WTC11 (cell line): ENCODE results near the gene CCDC6.

ENCODE experiments used
- E2F1 ChIP-seq: sonication (generic); formaldehyde crosslinking; IDR thresholded peaks from 2 replicates; pipeline ENCODE4 v1.8.0; 2022; ENCODE audit warnings: mild to moderate bottlenecking, missing genetic modification reagents
- HMGXB4 ChIP-seq: sonication (generic); formaldehyde crosslinking; IDR thresholded peaks from 2 replicates; pipeline ENCODE4 v1.8.1; 2023; ENCODE audit warnings: mild to moderate bottlenecking, moderate library complexity, missing genetic modification reagents
- NFE2L1 ChIP-seq: sonication (generic); formaldehyde crosslinking; IDR thresholded peaks from 2 replicates; pipeline ENCODE4 v1.8.1; 2023; ENCODE audit warnings: missing genetic modification reagents
- TCF7 ChIP-seq: sonication (generic); formaldehyde crosslinking; IDR thresholded peaks from 2 replicates; pipeline ENCODE4 v1.8.0; 2022; ENCODE audit warnings: mild to moderate bottlenecking, low read depth, missing genetic modification reagents, moderate library complexity
- USF2 ChIP-seq: sonication (generic); formaldehyde crosslinking; IDR thresholded peaks from 2 replicates; pipeline ENCODE4 v1.8.1; 2023; ENCODE audit warnings: mild to moderate bottlenecking, missing genetic modification reagents, moderate library complexity
- ZNF138 ChIP-seq: sonication (generic); formaldehyde crosslinking; conservative IDR thresholded peaks from 2 replicates; pipeline ENCODE4 v1.8.1; 2022; ENCODE audit warnings: mild to moderate bottlenecking, moderate library complexity, missing genetic modification reagents
- ZNF281 ChIP-seq: sonication (generic); formaldehyde crosslinking; IDR thresholded peaks from 2 replicates; pipeline ENCODE4 v1.8.0; 2023; ENCODE audit warnings: mild to moderate bottlenecking, missing genetic modification reagents
- ZNF423 ChIP-seq: fragments of 250-450 bp; sonication (Bioruptor Pico); IDR thresholded peaks from 2 replicates; pipeline ENCODE4 v2.1.2; 2022; ENCODE audit warnings: mild to moderate bottlenecking, moderate library complexity
- TF ChIP-seq, protein P1 (sequence below): fragments of 200-600 bp; IDR thresholded peaks from 2 replicates; pipeline ENCODE4 v1.8.0; 2022; ENCODE audit warnings: antibody characterized with exemption

GRCh38 chr10:59781511-59781910, 124.8 kb downstream of the CCDC6 start:
- TF ChIP-seq, protein P1, sequence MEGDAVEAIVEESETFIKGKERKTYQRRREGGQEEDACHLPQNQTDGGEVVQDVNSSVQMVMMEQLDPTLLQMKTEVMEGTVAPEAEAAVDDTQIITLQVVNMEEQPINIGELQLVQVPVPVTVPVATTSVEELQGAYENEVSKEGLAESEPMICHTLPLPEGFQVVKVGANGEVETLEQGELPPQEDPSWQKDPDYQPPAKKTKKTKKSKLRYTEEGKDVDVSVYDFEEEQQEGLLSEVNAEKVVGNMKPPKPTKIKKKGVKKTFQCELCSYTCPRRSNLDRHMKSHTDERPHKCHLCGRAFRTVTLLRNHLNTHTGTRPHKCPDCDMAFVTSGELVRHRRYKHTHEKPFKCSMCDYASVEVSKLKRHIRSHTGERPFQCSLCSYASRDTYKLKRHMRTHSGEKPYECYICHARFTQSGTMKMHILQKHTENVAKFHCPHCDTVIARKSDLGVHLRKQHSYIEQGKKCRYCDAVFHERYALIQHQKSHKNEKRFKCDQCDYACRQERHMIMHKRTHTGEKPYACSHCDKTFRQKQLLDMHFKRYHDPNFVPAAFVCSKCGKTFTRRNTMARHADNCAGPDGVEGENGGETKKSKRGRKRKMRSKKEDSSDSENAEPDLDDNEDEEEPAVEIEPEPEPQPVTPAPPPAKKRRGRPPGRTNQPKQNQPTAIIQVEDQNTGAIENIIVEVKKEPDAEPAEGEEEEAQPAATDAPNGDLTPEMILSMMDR, result no peak
- TF ChIP-seq NFE2L1 (no peak), ZNF138 (CRISPR knock-in tag) (no peak), TCF7 (CRISPR knock-in tag) (no peak), E2F1 (CRISPR knock-in tag) (no peak), ZNF423 (CRISPR knock-in tag) (no peak), USF2 (CRISPR knock-in tag) (no peak), ZNF281 (CRISPR knock-in tag) (no peak), HMGXB4 (CRISPR knock-in tag) (no peak)
